Iris pigment epithelial cell (primary cell): Measurements from ENCODE around the gene GRIN1.

Source experiments
- DNase-seq: peaks from one replicate; pipeline ENCODE4 v3.0.0-alpha.2; 2011; ENCODE audit warnings: low read depth

GRIN1 gene

GRCh38 chr9:137138722-137139467 is at the start of gene GRIN1:
GRIN1 (plus strand) TSS chr9:137139154; CDS start chr9:137139487, 333 bp downstream.
- peak; percentile 24 for DNase-seq

DNA sequence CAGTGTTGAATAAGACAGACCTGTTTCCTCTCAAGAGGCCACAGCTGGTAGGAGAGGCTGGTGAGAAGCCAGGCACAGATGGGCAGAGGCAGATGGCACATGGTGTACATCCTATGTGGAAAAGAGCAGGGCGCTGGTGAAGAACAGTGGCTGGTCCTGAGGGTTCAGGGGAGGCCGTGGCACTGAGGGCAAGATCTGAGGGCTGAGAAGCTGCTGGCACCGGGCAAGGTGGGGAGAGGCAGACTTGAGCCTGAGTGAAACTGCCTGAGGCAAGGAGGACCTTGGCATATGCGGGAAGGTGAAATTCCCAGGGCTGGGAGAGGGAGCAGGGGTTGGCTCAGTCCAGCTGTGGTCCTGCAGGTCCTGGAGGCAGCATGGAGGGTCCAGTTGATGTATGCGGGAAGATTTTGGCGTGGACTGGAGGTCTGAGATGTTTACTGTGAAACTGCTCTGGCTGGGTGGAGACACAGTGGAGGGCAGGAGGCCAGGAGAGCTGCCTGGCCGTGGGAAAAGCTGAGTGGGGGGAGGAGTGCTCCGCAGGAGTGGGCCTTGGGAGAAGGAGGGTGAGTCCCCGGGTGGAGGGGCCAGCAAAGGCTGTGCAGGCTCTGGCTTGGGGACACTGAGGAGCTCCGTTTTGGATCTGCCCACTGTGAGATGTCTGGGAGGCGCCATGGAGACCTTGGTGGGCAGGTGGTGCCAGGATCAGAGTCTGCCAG is 49.6 kb upstream of the GRIN1 start:
- no peak for DNase-seq

GRCh38 chr9:137095664-137096517 is 43.1 kb upstream of the GRIN1 start:
- DNase-seq = no peak

DNA sequence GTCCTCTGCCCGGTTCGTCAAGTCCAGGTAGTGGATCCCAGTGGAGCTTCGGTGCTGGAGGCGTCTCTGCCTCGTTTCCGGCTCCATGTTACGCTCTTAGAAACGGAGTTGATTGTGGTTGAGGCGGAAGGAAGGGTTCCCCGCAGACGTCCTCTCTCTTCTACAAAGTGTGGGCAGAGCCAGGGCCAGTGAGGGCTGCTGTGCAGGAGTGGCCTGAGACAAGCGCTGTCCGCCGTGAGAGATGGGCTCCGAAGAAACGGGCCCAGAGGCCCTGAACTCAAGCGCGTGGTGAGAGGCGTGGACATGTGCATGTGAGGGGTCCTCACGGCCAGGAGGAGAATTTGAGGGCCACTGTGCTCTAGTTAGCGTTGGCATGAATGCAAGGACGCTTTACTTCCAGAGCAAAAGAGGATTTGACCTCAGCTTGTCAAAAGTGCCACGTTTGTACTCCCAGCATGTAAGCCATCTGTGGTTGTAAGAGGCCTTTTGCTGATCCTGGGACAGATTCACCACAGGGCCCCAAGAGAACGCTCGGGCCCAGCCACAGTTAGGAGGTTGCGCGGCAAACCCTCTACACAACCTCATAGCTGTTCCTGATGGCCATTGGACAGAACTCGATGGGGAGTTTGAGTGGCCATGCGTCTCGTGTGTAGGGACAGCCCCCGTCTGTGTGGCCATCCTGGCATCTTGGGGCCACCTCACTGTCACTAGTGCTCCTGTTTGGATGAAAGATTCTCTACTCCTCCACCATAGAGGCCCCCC is 42.0 kb upstream of the GRIN1 start:
- DNase-seq = no peak

- DNase-seq = no peak
Observed at GRCh38 chr9:137097761-137098462, 41.0 kb upstream of the GRIN1 start.

GRCh38 chr9:137099231-137099630 is 39.7 kb upstream of the GRIN1 start:
- no peak for DNase-seq

DNA sequence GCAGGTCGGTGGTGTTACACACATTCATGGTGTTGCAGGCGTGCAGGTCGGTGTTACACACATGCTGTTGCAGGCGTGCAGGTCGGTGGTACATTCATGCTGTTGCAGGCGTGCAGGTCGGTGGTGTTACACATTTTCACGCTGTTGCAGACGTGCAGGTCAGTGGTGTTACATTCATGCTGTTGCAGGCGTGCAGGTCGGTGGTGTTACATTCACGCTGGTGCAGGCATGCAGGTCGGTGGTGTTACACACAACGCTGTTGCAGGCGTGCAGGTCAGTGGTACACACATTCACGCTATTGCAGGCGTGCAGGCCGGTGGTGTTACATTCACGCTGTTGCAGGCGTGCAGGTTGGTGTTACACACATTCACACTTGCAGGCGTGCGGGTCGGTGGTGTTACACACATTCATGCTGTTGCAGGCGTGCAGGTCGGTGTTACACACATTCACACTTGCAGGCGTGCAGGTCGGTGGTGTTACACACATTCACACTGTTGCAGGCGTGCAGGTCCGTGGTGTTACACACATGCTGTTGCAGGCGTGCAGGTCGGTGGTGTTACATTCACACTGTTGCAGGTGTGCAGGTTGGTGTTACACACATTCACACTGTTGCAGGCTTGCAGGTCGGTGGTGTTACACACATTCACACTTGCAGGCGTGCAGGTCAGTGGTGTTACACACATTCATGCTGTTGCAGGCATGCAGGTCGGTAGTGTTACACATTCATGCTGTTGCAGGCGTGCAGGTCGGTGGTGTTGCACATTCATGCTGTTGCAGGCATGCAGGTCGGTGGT is 35.6 kb upstream of the GRIN1 start:
- DNase-seq = no peak

- DNase-seq = no peak
Observed at GRCh38 chr9:137105814-137106661, 32.9 kb upstream of the GRIN1 start.

DNA sequence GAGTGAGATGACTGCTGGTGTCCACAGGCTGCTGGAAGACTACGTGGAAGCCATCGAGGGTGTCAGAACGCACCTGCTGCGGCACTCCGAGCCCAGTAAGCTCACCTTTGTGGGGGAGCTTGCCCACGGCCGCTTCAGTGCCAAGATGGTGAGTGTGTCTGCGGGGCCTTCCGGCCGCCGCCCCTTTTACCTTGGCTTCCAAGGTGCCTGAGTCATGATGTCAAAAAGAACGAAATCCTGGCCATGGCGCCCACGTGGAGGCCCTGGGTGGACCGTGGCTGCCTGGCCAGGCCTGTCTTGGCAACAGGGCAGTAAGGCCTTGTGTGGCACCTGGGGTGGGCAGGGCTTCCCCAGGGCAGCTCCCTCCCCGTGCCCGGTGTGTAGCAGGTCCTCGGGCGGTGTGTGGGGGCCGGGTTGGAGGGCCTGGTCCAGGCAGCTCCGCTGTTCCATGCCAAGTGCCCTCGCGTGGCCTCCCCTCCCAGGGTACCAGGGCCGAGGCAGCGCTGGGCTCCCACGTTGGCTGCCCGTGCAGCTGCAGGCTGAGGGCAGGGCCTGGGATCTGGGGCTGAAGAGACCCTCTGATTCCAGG is 32.2 kb upstream of the GRIN1 start:
- no peak for DNase-seq

GRCh38 chr9:137107312-137107921 is 31.5 kb upstream of the GRIN1 start:
- no peak for DNase-seq

DNA sequence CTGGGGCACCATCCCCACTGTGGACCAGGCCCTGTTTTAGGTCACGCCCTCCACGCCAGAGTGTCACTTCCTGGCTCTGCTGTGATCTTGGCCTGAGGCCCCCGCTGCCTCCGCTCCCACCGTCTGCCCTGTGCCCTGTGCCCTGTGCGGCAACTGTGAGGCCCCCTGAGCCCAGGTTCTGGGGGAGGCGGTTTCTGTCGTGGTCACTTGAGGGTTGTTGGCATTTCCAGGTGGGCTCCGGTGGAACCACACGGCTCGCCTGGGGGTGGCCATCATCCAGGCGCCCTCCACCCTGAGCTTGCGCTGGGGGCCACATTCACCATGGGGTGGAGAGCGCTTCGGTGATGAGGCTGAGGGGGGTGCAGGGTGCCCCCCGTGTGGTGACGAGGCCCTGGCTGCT is 31.0 kb upstream of the GRIN1 start:
- DNase-seq = no peak

- DNase-seq = no peak
Observed at GRCh38 chr9:137108608-137109249, 30.2 kb upstream of the GRIN1 start.

DNA sequence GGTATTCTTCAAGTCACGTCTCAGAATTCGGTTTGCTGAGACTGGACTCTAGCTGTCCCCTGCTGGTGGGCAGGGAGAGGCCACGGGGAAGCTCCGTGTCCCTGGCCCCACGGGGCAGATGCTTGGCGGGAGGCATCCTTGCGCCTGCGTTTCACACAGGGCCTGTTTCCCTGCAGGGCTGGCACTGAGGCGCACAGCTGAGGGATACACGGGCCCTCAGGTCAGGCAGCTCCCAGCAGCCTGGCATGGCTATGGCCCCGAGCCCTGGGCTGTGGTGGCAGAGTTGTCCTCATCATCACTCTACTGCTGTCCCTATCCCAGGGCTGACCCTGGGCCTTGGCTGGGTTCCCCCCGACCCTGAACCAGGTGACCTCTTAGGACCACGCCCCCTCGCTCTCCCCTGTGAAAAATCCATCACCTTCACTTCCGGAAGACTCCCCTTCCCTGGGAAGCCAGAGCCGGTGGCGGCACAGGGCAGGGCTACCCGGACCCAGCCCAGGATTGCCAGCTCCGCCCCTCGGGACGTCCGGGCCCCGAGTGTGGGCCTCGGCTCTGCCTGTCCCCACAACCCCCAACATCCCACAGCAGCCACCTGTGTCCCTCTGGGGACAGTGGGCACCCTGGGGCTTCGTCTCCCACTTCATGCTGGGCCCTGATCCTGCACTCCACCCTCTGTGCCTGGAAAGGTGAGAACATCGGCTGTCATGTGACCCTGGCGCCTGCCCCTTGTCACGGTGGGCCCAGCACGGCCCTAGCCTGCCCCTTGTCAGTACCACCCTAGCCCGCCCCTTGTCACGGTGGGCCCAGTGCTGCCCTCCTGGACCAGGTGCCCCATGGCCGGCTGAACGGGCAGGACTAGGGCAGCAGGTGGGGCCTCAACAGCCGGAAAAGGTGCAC is 29.5 kb upstream of the GRIN1 start:
- no peak for DNase-seq

GRCh38 chr9:137110147-137110910 is 28.6 kb upstream of the GRIN1 start:
- no peak for DNase-seq

GRCh38 chr9:137110911-137111787 is 27.8 kb upstream of the GRIN1 start:
- no peak for DNase-seq
